ENCODE data around the gene NR2F6.
"Not testable (repeated sequence)": the region's sequence is repeated elsewhere in the genome, so short reads cannot be mapped to it uniquely, and the experiment has no call there.

NR2F6 gene

DNA sequence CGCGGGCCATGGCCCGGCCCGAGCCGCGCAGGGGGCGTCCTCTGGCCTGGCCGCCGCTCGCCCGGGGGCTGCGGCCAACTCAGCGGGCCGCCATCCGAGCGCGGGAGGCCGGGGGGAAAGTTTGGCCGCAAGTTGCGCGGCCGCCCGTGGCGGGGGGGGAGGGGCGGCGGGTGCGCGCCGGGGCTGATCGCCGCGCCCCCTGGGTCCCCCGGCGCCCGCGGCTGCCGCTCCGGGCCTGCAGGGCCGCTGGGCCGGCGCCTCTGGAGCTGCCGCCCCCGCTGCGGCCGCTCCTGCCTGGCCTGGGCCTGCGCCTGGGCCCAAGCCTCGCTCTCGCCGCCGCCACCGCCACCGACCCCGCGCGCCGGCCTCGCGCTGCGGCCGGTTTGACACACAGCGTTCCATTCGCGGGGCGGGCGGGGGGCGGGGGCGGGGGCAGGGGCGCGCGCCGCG lies at the start of gene NR2F6:
Gene NR2F6 (minus strand): TSS at position 385 of the 450 bp plus-strand sequence. CDS start 699 bp downstream, outside the sequence.
- DNase-seq = no peak

DNA sequence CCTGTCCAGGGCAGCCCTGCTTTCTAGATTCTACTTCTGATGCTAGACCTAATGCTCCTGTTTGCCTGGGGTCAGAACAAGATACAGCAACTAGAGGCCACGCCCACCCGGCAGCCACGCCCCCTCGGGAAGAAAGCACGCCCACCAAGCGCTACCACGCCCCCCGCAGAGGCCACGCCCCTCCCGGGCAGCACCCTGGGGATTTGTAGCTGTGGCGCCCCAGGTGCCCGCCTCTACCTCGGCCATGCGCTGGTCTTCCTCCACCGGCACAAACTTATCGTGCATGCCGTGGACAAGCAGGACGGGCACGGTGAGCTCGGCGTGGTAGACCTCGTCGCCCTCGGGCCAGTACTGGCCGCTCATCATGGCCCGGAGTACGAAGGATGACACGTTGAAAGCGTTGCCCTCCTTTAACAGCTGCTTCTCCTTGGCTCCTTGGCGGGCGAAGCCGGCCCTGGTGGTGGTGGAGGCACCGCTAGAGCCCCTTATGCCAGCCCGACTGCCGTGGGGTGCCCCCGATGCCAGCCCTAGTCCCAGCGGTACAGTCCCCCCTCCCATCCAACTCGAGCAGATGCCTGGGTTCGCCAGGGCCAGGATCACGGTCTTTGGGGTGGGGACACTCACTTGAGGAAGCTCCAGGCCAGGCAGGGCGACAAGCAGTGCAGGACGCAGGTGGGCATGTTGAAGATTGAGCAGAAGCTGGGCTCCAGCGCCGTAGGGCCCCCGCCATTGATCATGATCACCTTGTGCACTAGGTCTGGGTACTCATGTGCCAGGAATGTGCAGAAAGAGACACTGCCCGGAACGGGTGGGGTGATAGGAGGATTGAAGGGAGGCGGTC lies 48.6 kb upstream of the NR2F6 start:
- DNase-seq = peak; percentile 83

DNA sequence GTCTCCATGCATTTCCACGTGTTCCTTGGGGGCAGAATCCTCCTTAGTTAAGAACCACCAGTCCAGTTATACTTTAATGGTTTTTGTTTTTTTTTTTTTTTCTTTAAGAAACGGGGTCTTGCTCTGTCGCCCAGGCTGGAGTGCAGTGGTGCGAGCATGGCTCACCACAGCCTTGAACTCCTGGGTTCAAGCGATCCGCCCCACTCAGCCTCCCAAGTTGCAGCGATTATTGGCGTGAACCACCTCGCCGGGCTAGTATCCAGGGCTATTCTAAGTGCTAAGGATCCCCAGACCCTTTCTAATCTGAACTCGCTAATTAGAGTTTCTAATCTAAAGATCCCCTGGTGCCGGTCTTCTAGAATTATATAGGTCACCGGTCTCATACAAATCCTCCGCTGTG lies 47.9 kb upstream of the NR2F6 start:
- no peak for DNase-seq

DNA sequence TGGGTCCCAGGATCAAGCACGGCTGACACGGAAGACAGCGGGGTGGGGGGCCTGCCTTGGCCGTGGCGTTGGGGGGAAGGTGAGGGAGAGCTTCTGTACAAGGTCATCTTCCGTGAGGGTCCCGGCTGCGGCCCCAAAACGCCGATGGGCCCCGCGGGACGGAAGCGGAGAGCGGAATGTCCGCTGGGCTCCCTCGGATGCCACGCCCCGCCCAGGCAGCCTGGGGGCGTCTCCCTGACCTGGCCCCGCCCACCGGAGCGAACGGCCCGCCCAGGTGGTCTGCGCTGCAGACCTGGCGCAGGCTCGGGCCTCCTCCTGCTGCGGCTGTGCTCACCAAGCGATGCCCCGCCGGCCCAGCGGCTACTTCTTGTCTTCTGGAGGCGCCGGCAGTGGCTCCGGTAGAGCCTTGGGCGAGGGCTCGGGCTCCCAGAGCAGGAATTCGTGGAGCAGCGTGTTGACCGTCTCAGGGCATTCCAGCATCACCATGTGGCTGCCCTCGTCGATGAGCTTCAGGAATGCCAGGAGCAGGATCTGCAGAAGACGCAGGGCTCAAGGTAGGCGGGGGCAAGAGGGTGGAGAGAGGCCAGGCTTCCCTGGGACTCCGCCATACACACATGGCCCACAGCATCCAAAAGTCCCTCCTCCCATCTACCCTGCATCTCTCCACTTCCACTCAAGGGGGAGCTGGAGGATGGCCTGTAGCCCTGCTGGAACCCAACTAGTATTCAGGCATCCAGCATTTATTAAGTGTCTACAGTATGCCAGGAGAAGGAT lies 46.8 kb upstream of the NR2F6 start:
- DNase-seq = peak; percentile 87

DNA sequence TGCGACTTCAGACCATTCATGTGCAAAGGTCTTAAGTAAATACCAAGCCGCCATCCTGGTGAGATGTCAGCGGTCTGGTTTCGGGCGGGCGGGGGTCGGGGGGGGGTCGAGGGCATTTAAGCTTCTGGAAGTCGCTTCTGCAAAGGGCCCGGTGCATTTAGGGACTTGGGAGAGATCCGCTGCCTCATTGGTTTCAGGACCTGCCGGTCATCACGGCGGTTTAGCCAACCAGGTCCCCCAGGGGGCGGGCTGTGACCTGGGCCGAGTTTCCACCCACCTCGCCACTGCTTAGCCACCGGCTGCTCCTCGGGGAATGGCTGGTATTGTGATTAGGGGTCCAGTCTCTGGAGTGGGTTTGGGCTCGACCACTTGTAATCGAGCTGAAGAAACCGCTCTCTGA lies 43.8 kb upstream of the NR2F6 start:
- DNase-seq = peak; percentile 82

DNA sequence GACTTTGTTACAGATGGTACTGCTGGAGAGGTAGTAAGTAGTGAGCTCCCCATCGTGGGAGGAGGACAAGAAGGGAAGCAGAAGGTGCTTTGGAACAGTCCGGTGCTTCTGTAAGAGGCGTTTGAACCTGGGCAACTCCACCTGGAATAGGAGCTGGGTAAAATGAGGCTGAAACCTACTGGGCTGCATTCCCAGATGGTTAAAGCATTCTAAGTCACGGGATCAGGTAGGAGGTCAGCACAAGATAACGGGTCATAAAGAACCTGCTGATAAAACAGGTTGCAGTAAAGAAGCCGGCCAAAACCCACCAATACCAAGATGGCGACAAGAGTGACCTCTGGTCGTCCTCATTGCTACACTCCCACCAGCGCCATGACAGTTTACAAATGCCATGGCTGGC lies 41.0 kb upstream of the NR2F6 start:
- no peak for DNase-seq

DNA sequence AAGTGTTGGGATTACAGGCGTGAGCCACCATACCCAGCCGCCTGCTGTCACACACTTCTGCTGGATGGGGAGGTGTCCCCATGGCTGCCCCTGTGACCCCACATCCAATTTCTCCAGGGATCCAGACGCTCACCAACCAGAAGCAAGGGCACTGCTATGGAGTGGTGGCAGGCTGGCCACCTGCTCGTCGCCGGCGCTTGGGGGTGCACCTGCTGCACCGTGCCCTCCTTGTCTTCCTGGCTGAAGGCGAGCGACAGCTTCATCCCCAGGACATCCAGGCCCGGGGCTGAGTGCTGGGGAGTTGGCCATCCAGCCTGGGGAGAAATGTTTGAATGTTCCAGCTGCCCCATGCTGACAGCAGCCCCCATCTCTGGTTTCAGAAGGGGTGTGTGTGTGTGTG lies 40.5 kb upstream of the NR2F6 start:
- no peak for DNase-seq

DNA sequence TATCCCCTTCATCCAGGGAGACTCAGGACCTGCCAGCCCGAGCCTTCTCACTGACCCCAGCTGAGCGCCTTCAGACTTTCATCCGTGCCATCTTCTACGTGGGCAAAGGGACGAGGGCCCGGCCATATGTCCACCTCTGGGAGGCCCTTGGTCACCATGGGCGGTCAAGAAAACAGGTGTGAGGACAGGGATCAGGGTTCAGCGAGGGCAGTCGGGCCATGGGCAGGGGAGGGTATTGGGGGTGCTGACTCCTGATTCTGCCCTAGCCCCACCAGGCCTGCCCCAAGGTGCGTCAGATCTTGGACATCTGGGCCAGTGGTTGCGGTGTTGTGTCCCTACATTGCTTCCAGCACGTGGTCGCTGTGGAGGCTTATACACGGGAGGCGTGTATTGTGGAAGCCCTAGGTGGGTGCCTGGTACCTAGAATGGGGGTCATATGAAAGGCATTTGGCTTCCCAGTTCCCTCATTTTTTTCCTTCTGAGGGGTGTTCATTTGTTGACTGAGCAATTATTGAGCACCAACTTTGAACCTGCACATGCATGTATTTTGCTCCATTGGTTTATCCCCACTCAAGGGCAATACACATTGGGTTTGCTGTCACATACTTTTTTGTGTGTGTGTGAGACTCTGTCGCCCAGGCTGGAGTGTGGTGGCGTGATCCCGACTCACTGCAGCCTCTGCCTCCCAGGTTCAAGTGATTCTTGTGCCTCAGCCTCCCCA lies 39.9 kb upstream of the NR2F6 start:
- no peak for DNase-seq

DNA sequence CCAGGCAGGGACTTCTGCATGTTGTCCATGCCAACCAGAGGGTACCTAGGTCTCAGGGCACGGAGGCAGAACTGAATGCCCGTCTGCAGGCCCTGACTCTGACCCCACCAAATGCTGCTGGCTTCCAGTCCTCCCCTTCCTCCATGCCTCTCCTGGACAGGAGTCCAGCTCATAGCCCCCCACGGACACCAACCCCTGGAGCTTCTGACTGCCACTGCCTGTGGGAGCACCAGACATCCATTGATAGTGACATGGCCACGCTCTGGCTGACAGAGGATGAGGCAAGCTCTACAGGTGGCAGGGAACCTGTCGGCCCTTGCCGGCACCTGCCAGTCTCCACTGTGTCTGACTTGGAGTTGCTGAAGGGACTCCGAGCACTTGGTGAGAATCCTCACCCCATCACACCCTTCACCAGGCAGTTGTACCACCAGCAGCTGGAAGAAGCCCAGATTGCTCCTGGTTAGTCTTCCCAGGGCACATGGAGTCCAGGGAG lies 37.8 kb upstream of the NR2F6 start:
- DNase-seq = no peak

DNA sequence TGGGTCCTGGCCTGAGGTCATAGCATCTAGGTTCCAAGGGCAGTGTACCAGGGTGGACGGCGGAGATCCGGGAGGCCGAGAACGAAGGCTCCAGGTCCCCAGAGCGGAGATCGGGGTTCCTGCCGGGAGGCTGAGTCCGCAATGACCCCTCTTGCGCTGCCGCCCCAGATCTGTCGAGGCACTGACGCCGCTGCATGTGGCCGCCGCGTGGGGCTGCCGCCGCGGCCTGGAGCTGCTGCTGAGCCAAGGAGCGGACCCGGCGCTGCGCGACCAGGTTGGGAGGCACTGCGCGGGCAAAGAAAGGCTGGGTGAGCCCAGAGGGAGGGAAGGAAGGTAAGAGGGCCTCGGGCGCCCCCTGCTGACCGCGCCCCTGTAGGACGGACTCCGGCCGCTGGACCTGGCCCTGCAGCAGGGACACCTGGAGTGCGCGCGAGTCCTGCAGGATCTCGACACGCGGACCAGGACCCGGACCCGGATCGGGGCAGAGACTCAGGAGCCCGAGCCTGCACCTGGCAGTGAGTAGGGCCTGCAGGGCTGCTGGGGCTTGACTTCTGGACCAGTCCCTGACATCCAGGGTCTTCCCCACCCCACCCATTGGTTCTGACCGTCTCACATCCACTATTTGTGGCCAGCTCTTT lies 36.9 kb upstream of the NR2F6 start:
- DNase-seq = peak; percentile 88

DNA sequence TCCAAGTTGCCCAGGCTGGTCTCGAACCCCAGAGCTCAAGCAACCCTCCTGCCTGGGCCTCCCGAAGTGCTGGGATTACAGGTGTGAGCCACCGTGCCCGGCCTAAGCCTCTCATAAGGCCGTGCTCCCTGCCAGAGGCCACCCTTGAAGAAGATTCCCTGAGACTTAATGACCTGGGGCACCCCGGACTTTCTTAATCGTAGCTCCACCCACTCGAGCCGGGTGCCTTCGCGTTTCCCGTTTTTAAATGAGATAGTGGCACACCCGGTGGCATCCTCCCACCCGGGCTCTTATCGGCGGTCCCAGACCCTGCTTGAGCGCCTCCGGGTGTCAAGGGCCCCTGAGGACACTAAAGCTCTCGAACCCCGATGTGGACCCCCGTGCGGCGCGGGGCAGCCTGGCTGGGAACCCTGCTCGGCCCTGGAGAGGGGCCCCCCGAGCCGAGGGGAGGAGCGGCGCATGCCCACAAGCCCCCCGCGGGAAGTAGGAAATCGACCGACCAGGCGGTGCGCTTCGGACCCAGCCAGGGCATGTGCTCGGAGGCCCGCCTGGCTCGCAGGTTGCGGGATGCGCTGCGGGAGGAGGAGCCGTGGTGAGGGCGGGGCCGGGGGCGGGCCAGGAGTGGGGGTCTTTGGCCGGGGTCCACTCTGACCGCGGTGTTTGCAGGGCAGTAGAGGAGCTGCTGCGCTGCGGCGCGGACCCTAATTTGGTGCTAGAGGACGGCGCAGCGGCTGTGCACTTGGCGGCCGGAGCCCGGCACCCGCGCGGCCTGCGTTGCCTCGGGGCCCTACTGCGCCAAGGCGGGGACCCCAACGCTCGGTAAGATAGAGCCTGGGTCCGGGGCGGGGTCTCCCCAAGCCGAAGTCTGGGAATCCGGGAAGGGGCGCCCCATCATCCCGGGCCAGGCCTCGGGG lies 35.9 kb upstream of the NR2F6 start, which contains the start of gene ANKLE1:
Gene ANKLE1 (plus strand): TSS at position 511 of the 914 bp plus-strand sequence. CDS start 20 bp downstream, at position 531.
- DNase-seq = peak; percentile 55

DNA sequence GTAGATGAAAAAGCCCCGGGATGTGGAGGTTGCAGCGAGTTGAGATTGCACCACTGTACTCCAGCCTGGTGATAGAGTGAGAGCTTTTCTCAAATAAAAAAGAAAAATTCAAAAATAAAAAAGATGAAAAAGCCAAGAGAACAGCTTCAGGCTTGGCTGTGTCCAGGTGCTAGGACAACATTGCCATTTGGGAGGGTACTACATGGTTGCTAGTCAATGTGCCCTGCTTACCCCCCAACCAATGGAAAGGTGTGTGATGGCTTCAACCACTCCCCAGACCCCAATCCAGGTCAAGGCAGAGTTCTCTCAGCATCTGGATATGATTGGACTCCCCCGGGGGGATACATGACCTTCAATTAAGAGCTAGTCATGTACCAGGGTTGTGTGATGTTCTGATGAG lies 33.7 kb upstream of the NR2F6 start:
- DNase-seq = no peak

DNA sequence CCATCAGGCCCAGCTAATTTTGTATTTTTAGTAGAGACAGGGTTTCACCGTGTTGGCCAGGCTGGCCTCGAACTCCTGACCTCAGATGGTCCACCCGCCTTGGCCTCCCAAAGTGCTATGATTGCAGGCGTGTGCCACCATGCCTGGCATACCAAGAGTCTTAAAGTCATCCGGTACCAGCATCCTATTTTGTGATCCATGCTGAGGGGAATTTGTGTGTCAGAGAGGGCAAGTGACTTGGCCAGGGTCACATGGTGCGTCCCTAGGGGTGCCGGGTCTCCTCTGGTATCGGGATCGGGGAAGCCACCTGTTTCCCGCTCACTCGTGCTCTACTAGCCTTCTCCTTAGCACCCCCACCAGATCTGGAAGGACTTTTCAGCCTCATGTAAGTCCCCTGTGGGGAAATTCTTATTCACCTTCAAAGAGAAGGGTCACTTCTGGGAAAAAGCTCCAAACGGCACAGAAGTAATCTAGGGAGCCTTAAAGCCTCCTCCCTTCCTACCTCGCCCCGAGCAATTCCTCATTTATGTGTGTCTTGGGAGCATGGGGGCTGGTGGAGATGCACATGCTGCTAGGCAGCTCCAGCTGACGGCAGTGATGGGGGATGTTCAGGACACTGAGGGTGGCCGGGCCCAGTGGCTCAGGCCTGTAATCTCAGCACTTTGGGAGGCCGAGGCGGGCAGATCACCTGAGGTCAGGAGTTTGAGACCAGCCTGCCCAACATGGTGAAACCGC lies 29.9 kb upstream of the NR2F6 start:
- DNase-seq = no peak

DNA sequence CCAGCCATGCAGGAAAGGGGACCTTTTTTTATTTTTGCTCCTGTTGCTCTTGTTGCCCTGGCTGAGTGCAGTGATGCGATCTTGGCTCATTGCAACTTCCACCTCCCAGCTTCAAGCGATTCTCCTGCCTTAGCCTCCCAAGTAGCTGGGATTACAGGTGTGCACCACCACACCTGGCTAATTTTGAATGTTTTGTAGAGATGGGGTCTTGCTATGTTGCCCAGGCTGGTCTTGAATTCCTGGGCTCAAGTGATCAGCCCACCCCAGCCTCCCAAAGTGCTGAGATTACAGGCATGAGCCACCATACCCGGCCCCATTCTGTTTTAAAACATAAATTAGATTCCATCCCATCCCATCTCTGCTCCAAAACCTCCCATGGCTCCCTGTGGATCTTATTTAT lies 29.2 kb upstream of the NR2F6 start:
- not testable (repeated sequence) for DNase-seq

DNA sequence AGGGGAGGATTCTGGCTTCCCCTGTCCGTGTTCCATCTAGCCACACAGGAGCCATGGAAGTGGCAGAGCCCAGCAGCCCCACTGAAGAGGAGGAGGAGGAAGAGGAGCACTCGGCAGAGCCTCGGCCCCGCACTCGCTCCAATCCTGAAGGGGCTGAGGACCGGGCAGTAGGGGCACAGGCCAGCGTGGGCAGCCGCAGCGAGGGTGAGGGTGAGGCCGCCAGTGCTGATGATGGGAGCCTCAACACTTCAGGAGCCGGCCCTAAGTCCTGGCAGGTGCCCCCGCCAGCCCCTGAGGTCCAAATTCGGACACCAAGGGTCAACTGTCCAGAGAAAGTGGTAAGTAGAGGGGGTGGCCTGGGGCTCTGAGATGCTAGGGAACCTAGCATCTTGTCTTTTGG lies 23.0 kb upstream of the NR2F6 start:
- DNase-seq = no peak

DNA sequence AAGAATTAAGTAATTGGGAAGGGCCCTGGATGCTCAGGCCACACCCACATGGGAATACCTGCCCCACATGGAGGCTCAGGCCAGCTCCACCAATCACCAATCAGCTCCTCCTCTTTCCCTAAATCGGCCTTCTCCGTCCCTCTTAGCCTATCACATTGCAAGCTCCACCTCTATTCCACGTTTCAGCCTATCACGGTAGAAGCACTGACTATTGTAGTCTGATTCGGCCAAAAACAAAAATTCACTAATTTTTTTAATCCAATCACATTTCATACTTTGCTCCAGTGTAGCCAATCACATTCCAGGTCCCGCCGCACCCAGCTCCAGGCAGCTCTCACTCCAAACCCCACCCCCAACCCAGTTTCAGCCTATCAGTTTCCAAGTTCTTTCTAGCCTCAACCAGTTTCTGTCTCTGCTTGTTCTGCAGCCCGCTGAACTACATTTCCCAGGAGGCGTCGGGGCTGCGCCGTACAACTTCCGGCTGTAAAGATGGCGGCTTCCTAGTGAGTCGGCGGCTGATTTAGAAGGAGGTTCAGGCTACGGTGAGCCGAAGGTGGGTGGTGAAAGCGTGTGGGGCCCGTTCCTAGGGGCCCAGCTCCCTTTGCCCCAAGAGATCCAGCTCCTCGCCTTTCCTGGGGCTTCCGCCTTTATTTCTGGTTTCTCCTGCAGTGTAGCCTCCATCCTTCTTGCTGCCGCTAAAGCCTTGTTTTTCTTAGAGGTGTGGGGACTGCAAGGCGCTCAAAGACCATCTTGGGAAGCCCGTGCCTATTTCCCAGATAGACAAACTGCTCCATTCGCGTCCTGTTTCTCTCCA lies 21.5 kb upstream of the NR2F6 start, which contains the start of gene BABAM1:
Gene BABAM1 (plus strand): TSS at position 469 of the 814 bp plus-strand sequence. CDS start 1,364 bp downstream, outside the sequence.
- DNase-seq = peak; percentile 97

DNA sequence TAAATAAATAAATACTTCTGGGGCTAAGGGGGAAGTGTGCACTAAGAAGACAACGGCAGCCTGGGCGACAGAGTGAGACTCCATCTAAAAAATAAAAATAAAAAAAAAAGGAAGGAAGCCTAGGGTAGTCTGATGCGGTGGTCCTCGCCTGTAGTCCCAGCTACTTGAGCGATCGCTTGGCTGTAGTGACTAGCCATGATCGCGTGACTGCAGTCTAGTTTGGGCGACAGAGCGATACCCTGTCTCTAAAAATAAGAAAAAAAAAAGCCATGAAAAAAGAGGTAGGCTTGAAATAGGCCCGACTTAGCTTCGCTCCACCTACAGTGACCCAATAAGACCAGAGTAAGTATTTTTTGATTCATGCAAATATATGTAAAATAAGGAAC lies 20.9 kb upstream of the NR2F6 start:
- DNase-seq = no peak

DNA sequence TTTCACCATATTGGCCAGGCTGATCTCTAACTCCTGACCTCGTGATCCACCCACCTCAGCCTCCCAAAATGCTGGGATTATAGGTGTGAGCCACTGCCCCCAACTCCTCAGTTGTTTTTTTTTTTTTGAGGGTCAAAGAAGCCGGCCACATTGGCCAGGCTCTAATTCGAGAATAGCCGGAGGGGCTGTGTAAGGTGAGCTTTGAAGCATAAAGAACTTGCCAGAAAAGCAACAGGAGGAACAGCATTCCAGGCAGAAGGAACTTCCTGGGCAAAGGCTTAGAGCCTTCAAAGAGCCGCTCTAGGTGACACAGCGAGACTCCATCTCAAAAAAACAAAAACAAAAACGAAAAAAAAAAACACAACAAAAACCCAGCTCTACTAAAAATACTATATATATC lies 20.3 kb upstream of the NR2F6 start:
- no peak for DNase-seq

DNA sequence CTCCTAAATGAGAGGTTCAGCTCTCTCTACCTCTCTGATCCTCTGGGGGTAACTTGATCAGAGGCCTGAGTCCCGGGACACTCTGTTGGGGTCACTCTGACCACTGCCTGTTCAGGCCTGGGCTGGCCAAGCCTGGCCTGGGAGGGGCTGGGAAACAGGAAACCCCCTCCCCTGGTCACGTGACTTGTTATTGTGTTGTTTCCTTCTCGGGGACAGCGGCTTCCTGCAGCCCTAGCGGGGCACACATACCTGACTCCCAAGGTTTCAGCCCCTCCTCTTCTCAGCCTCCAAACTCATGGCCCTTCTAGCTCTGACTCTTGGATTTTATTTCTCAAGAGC lies 18.9 kb upstream of the NR2F6 start, which contains the start of gene USHBP1:
Gene USHBP1 (minus strand): TSS at position 105 of the 339 bp plus-strand sequence. CDS start 446 bp downstream, outside the sequence.
- no peak for DNase-seq
